Measurements from ENCODE around the gene PSMD6.

Gene PSMD6

GRCh38 chr3:63975723-63976122 is 47.6 kb downstream of the PSMD6 start:
- DNase-seq = peak; percentile 72 to 79
- peaks cover 6 to 11% (median 9%) of the 10 kb centered on the region in 3 donors for H3K36me3 ChIP-seq
- H3K9me3 ChIP-seq = no peaks in the 10 kb centered on the region
- peaks cover 0 to 69% (median 39%) of the 10 kb centered on the region in 4 donors for H3K4me1 ChIP-seq
- H3K4me3 ChIP-seq = no peak overlapping the region
- H3K27ac ChIP-seq = peak overlapping the region in 1 of 2 donors; percentile 26
- no peak for TF ChIP-seq CTCF (IDR thresholded peaks at IDR 0.05)
- intact Hi-C loops (cut with DNase I; ENCODE audit: low total_unique reads) = no loop called here
- H3K27me3 ChIP-seq = no peaks in the 10 kb centered on the region

GRCh38 chr3:63974451-63974850 is 48.8 kb downstream of the PSMD6 start:
- peaks cover 0 to 82% (median 51%) of the 10 kb centered on the region in 4 donors for H3K4me1 ChIP-seq
- no peak overlapping the region for H3K27ac ChIP-seq

GRCh38 chr3:63973406-63973805 is 49.9 kb downstream of the PSMD6 start:
- no peak overlapping the region for H3K4me3 ChIP-seq
- H3K4me1 ChIP-seq = peaks cover 0 to 84% (median 58%) of the 10 kb centered on the region in 4 donors

More at GRCh38 chr3:63974451-63974850, 48.8 kb downstream of the PSMD6 start:
- no peak for DNase-seq
- no peaks in the 10 kb centered on the region for H3K9me3 ChIP-seq
- H3K4me3 ChIP-seq = no peak overlapping the region
- no peak for TF ChIP-seq CTCF (IDR thresholded peaks at IDR 0.05)
- intact Hi-C loops (cut with DNase I; ENCODE audit: low total_unique reads) = no loop called here
- no peaks in the 10 kb centered on the region for H3K36me3 ChIP-seq
- no peaks in the 10 kb centered on the region for H3K27me3 ChIP-seq

GRCh38 chr3:63972987-63973386 is 50.3 kb downstream of the PSMD6 start:
- H3K4me1 ChIP-seq = peaks cover 0 to 84% (median 61%) of the 10 kb centered on the region in 4 donors
- no peaks in the 10 kb centered on the region for H3K9me3 ChIP-seq
- no peaks in the 10 kb centered on the region for H3K36me3 ChIP-seq
- no peak overlapping the region for H3K27ac ChIP-seq
- H3K4me3 ChIP-seq = no peak overlapping the region
- intact Hi-C loops (cut with DNase I; ENCODE audit: low total_unique reads) = no loop called here
- H3K27me3 ChIP-seq = no peaks in the 10 kb centered on the region
- no peak for TF ChIP-seq CTCF (IDR thresholded peaks at IDR 0.05)
- DNase-seq = no peak

More at GRCh38 chr3:63973406-63973805, 49.9 kb downstream of the PSMD6 start:
- no peak for DNase-seq
- Histone ChIP-seq H3K27ac (no peak overlapping the region), H3K27me3 (no peaks in the 10 kb centered on the region), H3K9me3 (no peaks in the 10 kb centered on the region), H3K36me3 (no peaks in the 10 kb centered on the region)
- TF ChIP-seq CTCF (IDR thresholded peaks at IDR 0.05) = no peak
- intact Hi-C loops (cut with DNase I; ENCODE audit: low total_unique reads) = no loop called here

- intact Hi-C loops (cut with DNase I; ENCODE audit: low total_unique reads) = no loop called here
- H3K9me3 ChIP-seq = no peaks in the 10 kb centered on the region
- H3K4me3 ChIP-seq = no peak overlapping the region
- H3K4me1 ChIP-seq = peaks cover 0 to 83% (median 65%) of the 10 kb centered on the region in 4 donors
- no peak for TF ChIP-seq CTCF (IDR thresholded peaks at IDR 0.05)
- H3K27ac ChIP-seq = no peak overlapping the region
- no peaks in the 10 kb centered on the region for H3K36me3 ChIP-seq
- DNase-seq = no peak
- no peaks in the 10 kb centered on the region for H3K27me3 ChIP-seq
These were observed 51.1 kb downstream of the PSMD6 start for GRCh38 chr3:63972196-63972595.

Measured in tibial artery (tissue), 4 donors.